Measurements from ENCODE around the gene PRLR.

DNA sequence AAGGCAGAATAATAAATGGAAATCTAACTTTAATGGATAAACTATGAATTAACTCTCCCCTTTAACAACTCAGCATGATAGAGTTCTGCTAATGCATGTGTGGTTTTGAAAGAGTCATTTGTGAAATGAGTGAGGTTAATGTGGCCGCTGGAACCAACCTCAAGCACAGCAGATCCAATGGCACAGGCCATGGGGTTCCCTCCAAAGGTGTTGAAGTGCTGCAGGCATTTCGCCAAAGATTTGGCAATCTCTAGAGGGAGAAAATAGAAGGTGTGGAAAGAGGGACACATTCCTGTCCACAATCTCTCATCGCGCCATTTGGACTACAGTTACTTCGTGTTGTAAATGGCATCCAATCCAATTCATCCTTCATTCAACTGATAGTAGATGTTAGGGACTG, 217.5 kb downstream of the PRLR start:
- TF ChIP-seq, protein P1, sequence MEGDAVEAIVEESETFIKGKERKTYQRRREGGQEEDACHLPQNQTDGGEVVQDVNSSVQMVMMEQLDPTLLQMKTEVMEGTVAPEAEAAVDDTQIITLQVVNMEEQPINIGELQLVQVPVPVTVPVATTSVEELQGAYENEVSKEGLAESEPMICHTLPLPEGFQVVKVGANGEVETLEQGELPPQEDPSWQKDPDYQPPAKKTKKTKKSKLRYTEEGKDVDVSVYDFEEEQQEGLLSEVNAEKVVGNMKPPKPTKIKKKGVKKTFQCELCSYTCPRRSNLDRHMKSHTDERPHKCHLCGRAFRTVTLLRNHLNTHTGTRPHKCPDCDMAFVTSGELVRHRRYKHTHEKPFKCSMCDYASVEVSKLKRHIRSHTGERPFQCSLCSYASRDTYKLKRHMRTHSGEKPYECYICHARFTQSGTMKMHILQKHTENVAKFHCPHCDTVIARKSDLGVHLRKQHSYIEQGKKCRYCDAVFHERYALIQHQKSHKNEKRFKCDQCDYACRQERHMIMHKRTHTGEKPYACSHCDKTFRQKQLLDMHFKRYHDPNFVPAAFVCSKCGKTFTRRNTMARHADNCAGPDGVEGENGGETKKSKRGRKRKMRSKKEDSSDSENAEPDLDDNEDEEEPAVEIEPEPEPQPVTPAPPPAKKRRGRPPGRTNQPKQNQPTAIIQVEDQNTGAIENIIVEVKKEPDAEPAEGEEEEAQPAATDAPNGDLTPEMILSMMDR (IDR thresholded peaks at IDR 0.05): no peak
- no peak for TF ChIP-seq POLR2A (IDR thresholded peaks at IDR 0.05)

Data from uterus (tissue), 2 donors.